Measurements from ENCODE around the gene PASK.

The PASK gene

DNA sequence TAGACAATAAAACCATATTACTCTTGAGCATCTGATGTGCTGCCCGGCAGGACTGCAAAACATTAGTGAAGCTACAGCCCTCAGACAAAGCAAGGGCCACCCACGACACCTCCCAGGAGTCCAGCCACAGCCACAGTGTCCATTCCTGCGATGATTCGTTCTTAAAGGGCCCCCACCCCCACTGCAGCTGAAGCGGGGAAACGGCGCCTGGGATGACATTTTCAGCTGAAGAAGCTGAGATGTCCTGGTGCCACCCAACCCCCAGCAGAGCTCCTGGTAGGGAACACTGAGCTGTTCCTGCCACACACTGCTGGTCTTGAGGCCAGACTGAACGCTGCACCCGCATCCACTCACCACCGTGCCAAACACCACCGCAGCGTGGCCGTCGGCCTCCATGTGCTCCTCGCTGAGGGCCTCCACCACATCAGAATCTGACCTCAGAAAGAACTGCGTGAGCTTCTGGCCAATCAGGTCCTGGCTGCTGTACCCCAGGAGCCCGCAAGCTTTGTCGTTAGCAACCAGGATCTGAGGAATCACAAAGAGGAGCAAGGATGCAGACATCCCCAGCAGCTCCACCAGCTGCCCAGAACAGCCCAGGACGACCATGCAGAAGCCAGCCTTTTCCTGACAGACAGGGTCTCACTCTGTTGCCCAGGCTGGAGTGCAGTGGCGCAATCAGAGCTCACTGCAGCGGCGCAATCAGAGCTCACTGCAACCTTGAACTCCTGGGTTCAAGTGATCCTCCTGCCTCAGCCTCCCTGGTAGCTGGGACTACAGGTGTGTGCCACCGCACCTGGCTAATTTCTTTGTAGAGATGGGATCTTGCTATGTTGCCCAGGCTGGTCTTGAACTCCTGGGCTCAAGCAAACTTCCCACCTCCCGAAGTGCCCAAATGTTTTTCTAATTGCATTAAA lies 9.5 kb downstream of the PASK start:
- DNase-seq (ENCODE audit: low read depth): no peak
- TF ChIP-seq, protein P1, sequence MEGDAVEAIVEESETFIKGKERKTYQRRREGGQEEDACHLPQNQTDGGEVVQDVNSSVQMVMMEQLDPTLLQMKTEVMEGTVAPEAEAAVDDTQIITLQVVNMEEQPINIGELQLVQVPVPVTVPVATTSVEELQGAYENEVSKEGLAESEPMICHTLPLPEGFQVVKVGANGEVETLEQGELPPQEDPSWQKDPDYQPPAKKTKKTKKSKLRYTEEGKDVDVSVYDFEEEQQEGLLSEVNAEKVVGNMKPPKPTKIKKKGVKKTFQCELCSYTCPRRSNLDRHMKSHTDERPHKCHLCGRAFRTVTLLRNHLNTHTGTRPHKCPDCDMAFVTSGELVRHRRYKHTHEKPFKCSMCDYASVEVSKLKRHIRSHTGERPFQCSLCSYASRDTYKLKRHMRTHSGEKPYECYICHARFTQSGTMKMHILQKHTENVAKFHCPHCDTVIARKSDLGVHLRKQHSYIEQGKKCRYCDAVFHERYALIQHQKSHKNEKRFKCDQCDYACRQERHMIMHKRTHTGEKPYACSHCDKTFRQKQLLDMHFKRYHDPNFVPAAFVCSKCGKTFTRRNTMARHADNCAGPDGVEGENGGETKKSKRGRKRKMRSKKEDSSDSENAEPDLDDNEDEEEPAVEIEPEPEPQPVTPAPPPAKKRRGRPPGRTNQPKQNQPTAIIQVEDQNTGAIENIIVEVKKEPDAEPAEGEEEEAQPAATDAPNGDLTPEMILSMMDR (conservative IDR thresholded peaks at IDR 0.05; ENCODE audit: low read length): no peak
- no peak overlapping the region for H3K4me3 ChIP-seq (ENCODE audit: low read length)

DNA sequence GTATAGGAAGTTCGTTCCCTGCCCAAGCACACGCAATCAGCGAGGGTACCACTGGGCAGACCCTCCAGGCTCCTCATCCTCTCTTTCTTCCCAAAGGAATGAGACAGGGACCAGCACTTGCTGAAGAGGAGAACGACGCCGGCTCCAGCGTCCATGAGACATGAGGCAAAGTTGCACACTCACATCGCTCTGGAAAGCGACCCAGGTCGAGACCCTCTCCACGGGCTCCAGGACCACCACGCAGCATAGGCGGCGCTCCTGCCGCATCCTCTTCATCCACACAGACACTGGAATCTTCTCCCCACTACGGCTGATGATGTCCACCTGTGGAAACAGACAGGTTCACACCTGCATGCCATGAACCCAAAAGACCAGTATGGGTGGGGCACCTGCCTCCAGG lies 10.8 kb downstream of the PASK start:
- no peak for DNase-seq (ENCODE audit: low read depth)
- TF ChIP-seq, protein P1 (conservative IDR thresholded peaks at IDR 0.05; ENCODE audit: low read length): no peak
- H3K4me3 ChIP-seq (ENCODE audit: low read length): no peak overlapping the region

DNA sequence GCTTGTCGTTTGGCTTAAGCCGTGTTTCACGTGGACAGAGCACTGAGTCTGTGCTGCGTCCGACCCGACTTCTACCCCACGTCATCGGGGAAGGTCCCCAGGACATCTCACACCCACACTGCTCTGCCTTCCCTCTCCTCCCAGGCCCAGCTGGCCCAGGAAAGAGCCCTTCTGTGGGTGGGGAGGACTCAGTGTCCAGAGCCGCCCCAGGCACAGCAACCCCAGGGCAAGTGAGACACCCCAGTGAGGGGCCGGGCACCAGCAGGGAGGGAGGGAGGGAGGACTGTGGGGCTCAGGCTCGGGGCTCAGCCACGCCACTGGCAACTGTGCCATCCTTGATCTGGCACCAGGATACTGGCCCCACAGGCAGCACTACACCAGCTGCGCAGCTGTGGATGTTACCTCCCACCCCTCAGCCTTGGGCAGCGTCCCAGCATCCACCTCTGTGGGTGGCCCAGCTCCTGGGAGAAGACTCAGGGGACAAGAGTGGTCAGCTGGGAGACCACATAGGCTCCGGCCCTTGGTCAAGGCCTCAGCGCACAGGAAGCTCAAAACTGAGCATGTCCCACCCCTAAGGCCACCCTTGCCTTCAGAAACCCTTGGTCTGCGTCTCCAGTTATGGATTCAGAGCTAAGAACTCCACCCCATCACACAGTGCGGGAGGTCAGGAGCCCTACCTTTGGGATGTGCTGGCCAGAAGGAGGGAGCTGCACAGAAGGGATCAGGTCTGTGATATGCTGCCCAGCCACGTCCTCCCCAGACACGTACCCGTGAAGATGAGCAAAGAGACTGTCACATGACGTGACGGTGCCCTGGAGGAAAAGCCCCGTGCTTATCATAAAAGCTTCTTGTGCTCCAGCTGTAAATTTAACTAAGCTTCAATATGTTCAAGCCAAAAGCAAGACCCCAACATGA lies 11.7 kb downstream of the PASK start:
- DNase-seq (ENCODE audit: low read depth): no peak
- H3K4me3 ChIP-seq (ENCODE audit: low read length): no peak overlapping the region
- TF ChIP-seq, protein P1 (conservative IDR thresholded peaks at IDR 0.05; ENCODE audit: low read length): no peak

DNA sequence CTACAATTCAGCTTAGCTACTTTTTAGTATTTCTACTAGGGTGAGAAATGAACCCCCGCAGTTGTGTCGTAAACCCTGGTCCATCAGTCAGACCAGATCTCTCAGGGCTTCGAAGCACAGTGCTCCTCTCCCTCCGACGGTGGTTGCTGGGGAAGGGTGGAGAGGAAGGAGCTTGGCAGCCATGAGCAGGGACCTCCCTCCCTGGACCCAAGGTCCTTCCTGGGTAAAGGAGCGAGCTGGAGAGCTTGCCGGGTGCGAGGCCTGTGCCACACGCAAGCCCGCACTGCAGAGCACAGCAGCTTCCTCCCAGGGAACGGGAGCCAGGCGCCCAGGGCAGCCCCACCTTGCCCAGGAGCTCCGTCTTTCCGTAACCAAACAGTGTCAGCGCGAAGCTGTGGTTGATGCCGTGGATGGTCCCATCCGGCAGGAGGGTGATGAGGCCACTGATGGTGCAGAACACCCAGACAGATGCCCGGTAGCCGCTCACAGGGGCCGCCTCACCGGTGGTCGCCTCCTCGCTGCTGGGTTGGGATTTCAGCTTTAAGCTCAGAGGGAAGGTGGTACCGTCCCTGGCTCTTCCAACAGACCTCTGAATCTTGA lies 12.5 kb downstream of the PASK start:
- TF ChIP-seq, protein P1 (conservative IDR thresholded peaks at IDR 0.05; ENCODE audit: low read length): no peak
- no peak overlapping the region for H3K4me3 ChIP-seq (ENCODE audit: low read length)
- DNase-seq (ENCODE audit: low read depth): no peak

DNA sequence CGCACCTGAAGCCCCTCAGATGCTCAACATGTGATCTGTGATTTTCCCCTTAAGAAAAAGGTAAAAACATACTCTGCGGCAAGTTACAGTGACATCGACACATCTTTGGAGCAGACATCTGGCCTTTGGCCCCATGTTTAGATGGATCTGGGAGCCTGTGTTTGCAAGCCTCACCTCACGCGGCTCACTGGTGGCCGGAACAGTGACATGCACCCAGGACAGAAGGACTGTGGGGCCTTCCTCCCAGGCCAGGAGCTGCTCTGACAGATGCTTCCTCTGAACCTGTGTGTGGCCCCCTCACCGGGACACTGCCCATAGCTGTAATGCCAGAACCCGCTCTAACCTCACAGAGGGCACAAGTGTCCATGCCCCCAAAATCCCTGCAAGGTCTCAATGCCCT lies 13.1 kb downstream of the PASK start:
- TF ChIP-seq, protein P1 (conservative IDR thresholded peaks at IDR 0.05; ENCODE audit: low read length): no peak
- DNase-seq (ENCODE audit: low read depth): no peak

DNA sequence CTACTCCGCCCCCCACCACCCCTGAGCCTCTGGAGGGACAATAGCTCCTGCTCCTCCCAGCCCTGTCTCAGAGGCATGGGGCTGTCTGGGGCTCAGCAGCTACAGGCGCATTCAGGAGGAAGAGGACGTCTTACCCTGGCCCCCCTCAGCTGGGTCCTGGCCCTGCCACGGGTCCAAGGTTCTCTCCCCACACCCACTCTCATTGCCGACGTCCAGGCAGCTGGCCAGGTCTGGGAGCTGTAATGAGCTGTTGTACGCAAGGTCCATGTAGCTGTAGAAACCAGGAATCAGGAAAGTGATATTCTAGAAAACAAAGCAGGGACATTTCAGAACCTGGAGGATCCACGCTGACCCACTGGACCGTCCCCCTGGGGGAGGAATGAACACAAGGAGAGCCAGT lies 13.5 kb downstream of the PASK start:
- TF ChIP-seq, protein P1 (conservative IDR thresholded peaks at IDR 0.05; ENCODE audit: low read length): no peak
- DNase-seq (ENCODE audit: low read depth): no peak
- no peak overlapping the region for H3K4me3 ChIP-seq (ENCODE audit: low read length)

More for the DNA sequence above, 13.1 kb downstream of the PASK start:
- no peak overlapping the region for H3K4me3 ChIP-seq (ENCODE audit: low read length)

Measured in AG10803 (cell line).